Transverse colon (tissue), 4 donors: ENCODE measurements around the gene MAK.

Experiments used
- EP300 ChIP-seq: sonication (generic); formaldehyde crosslinking; IDR thresholded peaks from one replicate; pipeline ENCODE4 v1.6.1; 2017; ENCODE audit warnings: antibody characterized with exemption, low read depth
- POLR2A ChIP-seq: fragments of 450-650 bp; IDR thresholded peaks from one replicate; pipeline ENCODE4 v1.6.1; 2016; ENCODE audit warnings: antibody characterized with exemption, mild to moderate bottlenecking, moderate library complexity
- POLR2AphosphoS5 ChIP-seq, 3 donors: sonication (generic); formaldehyde crosslinking; IDR thresholded peaks; one replicate each; pipeline ENCODE4 v1.6.1; 2016; ENCODE audit warnings: antibody characterized with exemption in 3 of 3
- TF ChIP-seq, protein P1 (sequence below), 5 experiments: fragments of 200-600 bp in 3 of 5; fragments of 450-650 bp in 2 of 5; sonication (generic) in 3 of 5; IDR thresholded peaks; 1 replicate in 2 of 5; 2 replicates in 3 of 5; pipeline ENCODE4 v1.5.1; 2016 to 2017; ENCODE audit warnings: antibody characterized with exemption in 5 of 5, inconsistent platforms in 3 of 5, mild to moderate bottlenecking in 2 of 5, moderate library complexity in 1 of 5

DNA sequence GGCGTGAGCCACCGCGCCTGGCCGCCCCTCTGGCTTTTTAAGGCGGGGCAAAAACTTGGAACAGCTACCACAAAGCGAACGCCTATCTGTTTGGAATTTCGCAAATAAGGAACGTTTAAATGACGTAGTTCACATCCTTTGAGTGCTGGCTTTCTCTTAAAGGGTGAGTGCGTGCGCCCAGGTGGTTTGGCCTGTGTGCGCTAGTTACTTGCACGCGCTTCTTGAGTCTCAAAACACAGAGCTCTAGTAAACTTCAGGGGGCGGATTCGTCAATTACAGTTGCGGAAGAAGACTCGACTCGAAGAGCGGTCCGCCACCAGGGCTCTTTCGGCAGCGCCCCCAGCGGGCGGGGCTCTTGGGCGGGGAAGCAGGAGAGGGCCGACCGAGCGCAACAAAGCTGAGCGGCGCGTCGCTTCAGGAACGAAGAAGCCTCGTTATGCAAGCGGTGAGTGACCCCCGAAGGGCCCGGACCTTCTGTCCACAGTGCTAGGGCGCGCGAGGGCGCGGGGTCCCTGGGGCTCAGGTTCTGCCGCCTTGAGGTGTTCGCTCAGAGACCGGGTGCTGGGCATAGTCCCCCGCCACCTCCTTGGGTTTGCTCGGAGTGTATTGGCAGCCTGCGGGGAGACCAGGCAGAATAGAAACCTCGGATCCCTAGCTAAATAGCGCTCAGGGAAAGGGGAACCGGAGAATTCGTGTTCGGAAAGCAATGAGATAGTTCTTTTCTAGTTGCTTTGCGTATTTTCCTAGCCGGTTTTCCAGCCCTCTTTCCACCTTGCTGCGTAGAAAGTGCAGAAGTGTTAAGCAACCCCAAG, 48.6 kb upstream of the MAK start, which contains the start of gene SYCP2L:
- TF ChIP-seq POLR2A (no peak), EP300 (no peak), POLR2AphosphoS5 (IDR thresholded peaks at IDR 0.05) (no peak)
- TF ChIP-seq, protein P1, sequence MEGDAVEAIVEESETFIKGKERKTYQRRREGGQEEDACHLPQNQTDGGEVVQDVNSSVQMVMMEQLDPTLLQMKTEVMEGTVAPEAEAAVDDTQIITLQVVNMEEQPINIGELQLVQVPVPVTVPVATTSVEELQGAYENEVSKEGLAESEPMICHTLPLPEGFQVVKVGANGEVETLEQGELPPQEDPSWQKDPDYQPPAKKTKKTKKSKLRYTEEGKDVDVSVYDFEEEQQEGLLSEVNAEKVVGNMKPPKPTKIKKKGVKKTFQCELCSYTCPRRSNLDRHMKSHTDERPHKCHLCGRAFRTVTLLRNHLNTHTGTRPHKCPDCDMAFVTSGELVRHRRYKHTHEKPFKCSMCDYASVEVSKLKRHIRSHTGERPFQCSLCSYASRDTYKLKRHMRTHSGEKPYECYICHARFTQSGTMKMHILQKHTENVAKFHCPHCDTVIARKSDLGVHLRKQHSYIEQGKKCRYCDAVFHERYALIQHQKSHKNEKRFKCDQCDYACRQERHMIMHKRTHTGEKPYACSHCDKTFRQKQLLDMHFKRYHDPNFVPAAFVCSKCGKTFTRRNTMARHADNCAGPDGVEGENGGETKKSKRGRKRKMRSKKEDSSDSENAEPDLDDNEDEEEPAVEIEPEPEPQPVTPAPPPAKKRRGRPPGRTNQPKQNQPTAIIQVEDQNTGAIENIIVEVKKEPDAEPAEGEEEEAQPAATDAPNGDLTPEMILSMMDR (IDR thresholded peaks at IDR 0.05), result no peak
